ENCODE measurements around the gene PTPRM.

PTPRM gene

DNA sequence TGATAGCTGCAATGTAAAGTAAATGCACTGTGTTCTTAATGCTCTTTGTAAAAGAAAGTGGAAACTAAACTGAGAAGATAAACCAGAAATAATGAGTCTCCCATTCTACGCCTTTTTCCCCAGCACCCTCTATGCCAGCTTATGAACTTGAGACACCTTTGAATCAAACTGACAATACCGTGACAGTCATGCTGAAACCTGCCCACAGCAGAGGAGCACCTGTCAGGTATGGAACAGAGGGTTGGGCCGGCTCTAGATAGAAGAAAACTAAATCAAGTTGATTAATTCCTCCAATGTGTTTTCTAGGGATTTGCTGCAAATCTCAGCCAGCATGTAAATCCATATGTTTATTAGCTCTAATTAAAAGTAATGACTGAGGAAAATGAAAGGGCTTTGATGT is 521.5 kb downstream of the PTPRM start:
- TF ChIP-seq, protein P1, sequence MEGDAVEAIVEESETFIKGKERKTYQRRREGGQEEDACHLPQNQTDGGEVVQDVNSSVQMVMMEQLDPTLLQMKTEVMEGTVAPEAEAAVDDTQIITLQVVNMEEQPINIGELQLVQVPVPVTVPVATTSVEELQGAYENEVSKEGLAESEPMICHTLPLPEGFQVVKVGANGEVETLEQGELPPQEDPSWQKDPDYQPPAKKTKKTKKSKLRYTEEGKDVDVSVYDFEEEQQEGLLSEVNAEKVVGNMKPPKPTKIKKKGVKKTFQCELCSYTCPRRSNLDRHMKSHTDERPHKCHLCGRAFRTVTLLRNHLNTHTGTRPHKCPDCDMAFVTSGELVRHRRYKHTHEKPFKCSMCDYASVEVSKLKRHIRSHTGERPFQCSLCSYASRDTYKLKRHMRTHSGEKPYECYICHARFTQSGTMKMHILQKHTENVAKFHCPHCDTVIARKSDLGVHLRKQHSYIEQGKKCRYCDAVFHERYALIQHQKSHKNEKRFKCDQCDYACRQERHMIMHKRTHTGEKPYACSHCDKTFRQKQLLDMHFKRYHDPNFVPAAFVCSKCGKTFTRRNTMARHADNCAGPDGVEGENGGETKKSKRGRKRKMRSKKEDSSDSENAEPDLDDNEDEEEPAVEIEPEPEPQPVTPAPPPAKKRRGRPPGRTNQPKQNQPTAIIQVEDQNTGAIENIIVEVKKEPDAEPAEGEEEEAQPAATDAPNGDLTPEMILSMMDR (IDR thresholded peaks at IDR 0.05; ENCODE audit: control extremely low read depth, extremely low read depth, low read depth, missing control alignments): no peak
- POLR2A ChIA-PET: no interaction called here
- DNase-seq (ENCODE audit: extremely low spot score): no peak
- CTCF ChIA-PET: no interaction called here

- no peak for DNase-seq (ENCODE audit: extremely low spot score)
- TF ChIP-seq, protein P1 (IDR thresholded peaks at IDR 0.05; ENCODE audit: control extremely low read depth, extremely low read depth, low read depth, missing control alignments): no peak
- POLR2A ChIA-PET: no interaction called here
- CTCF ChIA-PET: no interaction called here
Measured at GRCh38 chr18:8091035-8091434, 523.9 kb downstream of the PTPRM start.

- TF ChIP-seq, protein P1 (IDR thresholded peaks at IDR 0.05; ENCODE audit: control extremely low read depth, extremely low read depth, low read depth, missing control alignments): no peak
- no peak for DNase-seq (ENCODE audit: extremely low spot score)
- ChIA-PET POLR2A (no interaction called here), CTCF (no interaction called here)
Measured at GRCh38 chr18:8095947-8096570, 528.9 kb downstream of the PTPRM start.

- TF ChIP-seq, protein P1 (IDR thresholded peaks at IDR 0.05; ENCODE audit: control extremely low read depth, extremely low read depth, low read depth, missing control alignments): no peak
- DNase-seq (ENCODE audit: extremely low spot score): no peak
- ChIA-PET CTCF (no interaction called here), POLR2A (no interaction called here)
Measured at GRCh38 chr18:8097399-8097798, 530.3 kb downstream of the PTPRM start.

GRCh38 chr18:8097927-8098326 is 530.8 kb downstream of the PTPRM start:
- POLR2A ChIA-PET: no interaction called here
- TF ChIP-seq, protein P1 (IDR thresholded peaks at IDR 0.05; ENCODE audit: control extremely low read depth, extremely low read depth, low read depth, missing control alignments): no peak
- no peak for DNase-seq (ENCODE audit: extremely low spot score)
- CTCF ChIA-PET: no interaction called here

- ChIA-PET POLR2A (no interaction called here), CTCF (interaction anchor here (1.0 kb wide), 1 partner anchor 63 kb away, joined by 3 read pairs; no protein-coding TSS in a partner anchor)
- TF ChIP-seq, protein P1 (IDR thresholded peaks at IDR 0.05; ENCODE audit: control extremely low read depth, extremely low read depth, low read depth, missing control alignments): no peak
- no peak for DNase-seq (ENCODE audit: extremely low spot score)
Measured at GRCh38 chr18:8106603-8107002, 539.5 kb downstream of the PTPRM start.
